Stromal cell of bone marrow (primary cell): ENCODE results near the gene PTRH2.

Experiments
- DNase-seq: peaks from one replicate; pipeline ENCODE4 v3.0.0-alpha.2; 2012; ENCODE audit warnings: low read depth

The PTRH2 gene

GRCh38 chr17:59719526-59719925, 12.3 kb upstream of the PTRH2 start:
- DNase-seq: no peak

- no peak for DNase-seq
These were observed 9.2 kb upstream of the PTRH2 start for GRCh38 chr17:59716427-59716826.

GRCh38 chr17:59714255-59714654, 7.0 kb upstream of the PTRH2 start:
- DNase-seq: no peak

- DNase-seq: no peak
These were observed 5.6 kb upstream of the PTRH2 start for GRCh38 chr17:59712862-59713261.

GRCh38 chr17:59711936-59712335, 4.7 kb upstream of the PTRH2 start:
- no peak for DNase-seq

GRCh38 chr17:59707971-59708430, 771 bp upstream of the PTRH2 start:
- DNase-seq: peak; percentile 19

- DNase-seq: no peak
These were observed 4.9 kb downstream of the PTRH2 start for GRCh38 chr17:59702304-59702703.

GRCh38 chr17:59699786-59700185, 7.4 kb downstream of the PTRH2 start:
- DNase-seq: no peak

- DNase-seq: no peak
These were observed 8.0 kb downstream of the PTRH2 start for GRCh38 chr17:59699218-59699617.

GRCh38 chr17:59698143-59698542, 9.1 kb downstream of the PTRH2 start:
- no peak for DNase-seq

GRCh38 chr17:59696682-59697277, 10.4 kb downstream of the PTRH2 start:
- DNase-seq: no peak

GRCh38 chr17:59695945-59696681, 11.1 kb downstream of the PTRH2 start:
- no peak for DNase-seq

GRCh38 chr17:59694344-59694743, 12.9 kb downstream of the PTRH2 start:
- no peak for DNase-seq

GRCh38 chr17:59693582-59693981, 13.6 kb downstream of the PTRH2 start:
- no peak for DNase-seq

- DNase-seq: no peak
These were observed 18.7 kb downstream of the PTRH2 start for GRCh38 chr17:59688496-59688895.

GRCh38 chr17:59688008-59688407, 19.2 kb downstream of the PTRH2 start:
- DNase-seq: no peak

GRCh38 chr17:59684967-59685366, 22.3 kb downstream of the PTRH2 start:
- DNase-seq: no peak

- DNase-seq: no peak
These were observed 23.9 kb downstream of the PTRH2 start for GRCh38 chr17:59683283-59683682.

GRCh38 chr17:59680314-59680713, 26.9 kb downstream of the PTRH2 start:
- DNase-seq: no peak

GRCh38 chr17:59678918-59679317, 28.3 kb downstream of the PTRH2 start:
- DNase-seq: no peak

GRCh38 chr17:59676716-59677115, 30.5 kb downstream of the PTRH2 start:
- DNase-seq: no peak

GRCh38 chr17:59675231-59675630, 32.0 kb downstream of the PTRH2 start:
- no peak for DNase-seq

GRCh38 chr17:59671386-59671785, 35.8 kb downstream of the PTRH2 start:
- no peak for DNase-seq

GRCh38 chr17:59669944-59670343, 37.3 kb downstream of the PTRH2 start:
- DNase-seq: no peak
